ENCODE measurements around the gene TAF6L. TPM values are rescaled to one million over a fixed set of nuclear protein-coding genes. Genes with fewer than 3 reads are reported as not detected.
A peak's percentile ranks its signal among the peaks of the same experiment; 100 is the strongest.
"Not testable (repeated sequence)": the region's sequence is repeated elsewhere in the genome, so short reads cannot be mapped to it uniquely, and the experiment has no call there.

The TAF6L gene
- total and polyA plus RNA-seq, 12 donors = 7.7 to 18.9 (median 9.5) TPM

- no peaks in the 10 kb centered on the region for H3K9me3 ChIP-seq
- no peaks in the 10 kb centered on the region for H3K27me3 ChIP-seq
- 74 to 80% methylated on average over 9 of the region's 9 CpGs for WGBS, 2 donors
- intact Hi-C loops (cut with DNase I) = no loop called here
- TF ChIP-seq CTCF (IDR thresholded peaks at IDR 0.05) = no peak
- ATAC-seq (no peak), DNase-seq (no peak)
- peaks cover 0 to 37% (median 3%) of the 10 kb centered on the region in 9 donors for H3K36me3 ChIP-seq
- no peak overlapping the region for H3K27ac ChIP-seq
- H3K4me1 ChIP-seq = peaks cover 0 to 27% (median 11%) of the 10 kb centered on the region in 9 donors
- H3K4me3 ChIP-seq = no peak overlapping the region
Observed at GRCh38 chr11:62747475-62748160, 23.6 kb upstream of the TAF6L start.

GRCh38 chr11:62749931-62750330 is 21.3 kb upstream of the TAF6L start:
- Histone ChIP-seq H3K4me1 (peaks cover 7 to 42% (median 25%) of the 10 kb centered on the region in 9 donors), H3K27ac (peak overlapping the region in 1 of 10 donors; percentile 7), H3K36me3 (peaks cover 0 to 43% (median 3%) of the 10 kb centered on the region in 9 donors)
- H3K9me3 ChIP-seq; intact Hi-C loops (cut with DNase I); DNase-seq; H3K4me3 ChIP-seq; H3K27me3 ChIP-seq; ATAC-seq: not testable (repeated sequence)
- WGBS, 2 donors = 94 to 98% methylated on average over 5 of the region's 5 CpGs

DNA sequence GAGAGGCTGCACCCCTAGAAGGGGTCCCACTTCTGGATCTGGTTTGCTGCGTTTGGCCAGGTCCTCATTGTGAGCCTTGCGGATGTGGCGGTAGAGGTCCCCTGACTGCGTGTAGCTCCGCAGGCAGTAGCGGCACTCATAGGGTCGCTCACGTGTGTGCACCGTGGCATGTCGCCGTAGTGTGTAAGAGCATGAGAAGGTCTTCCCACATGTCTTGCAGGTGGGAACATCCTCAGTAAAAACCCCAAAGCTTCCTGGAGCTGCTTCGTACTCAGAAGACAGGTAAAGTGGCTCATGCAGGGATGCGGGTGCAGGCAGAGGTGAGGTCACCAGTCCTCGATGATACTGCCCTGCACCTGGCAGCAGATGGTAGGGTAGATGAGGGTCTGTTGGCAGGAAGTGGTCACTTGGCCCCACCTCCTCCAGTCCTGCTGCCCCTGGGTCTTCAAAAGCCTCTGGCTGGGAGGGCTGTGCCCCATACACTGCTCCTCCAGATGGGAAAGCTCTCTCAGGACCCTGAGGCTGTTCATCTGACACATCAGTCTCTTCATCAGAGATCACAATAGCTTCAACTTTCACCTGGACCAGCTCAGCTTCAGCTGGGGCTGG is 18.9 kb upstream of the TAF6L start:
- H3K4me1 ChIP-seq = peaks cover 7 to 42% (median 25%) of the 10 kb centered on the region in 9 donors
- ATAC-seq (no peak), DNase-seq (no peak)
- no peak overlapping the region for H3K4me3 ChIP-seq
- H3K27ac ChIP-seq = peak overlapping the region in 2 of 10 donors; percentile 89 to 95
- H3K27me3 ChIP-seq = no peaks in the 10 kb centered on the region
- no peak for TF ChIP-seq CTCF (IDR thresholded peaks at IDR 0.05)
- intact Hi-C loops (cut with DNase I) = loop anchor here in 2 of 10 donors (2.0 kb wide), 1 partner anchor 23 kb away; the partner anchor contains the start of gene TTC9C (in 2 of the 2)
- 97% methylated on average over 14 of the region's 14 CpGs for WGBS, 2 donors
- peaks cover 0 to 40% (median 3%) of the 10 kb centered on the region in 9 donors for H3K36me3 ChIP-seq
- no peaks in the 10 kb centered on the region for H3K9me3 ChIP-seq

- WGBS, 2 donors = 74 to 75% methylated on average over 15 of the region's 15 CpGs
- intact Hi-C loops (cut with DNase I) = loop anchor here in 2 of 10 donors (2.0 kb wide), 1 partner anchor 24 kb away; the partner anchor contains the start of gene TTC9C (in 2 of the 2)
- Histone ChIP-seq H3K4me1 (peaks cover 7 to 42% (median 25%) of the 10 kb centered on the region in 9 donors), H3K27me3 (no peaks in the 10 kb centered on the region), H3K36me3 (peaks cover 0 to 39% (median 3%) of the 10 kb centered on the region in 9 donors), H3K9me3 (no peaks in the 10 kb centered on the region), H3K4me3 (peak overlapping the region; percentile 36 to 72 (median 62)), H3K27ac (peak overlapping the region; percentile 81 to 95 (median 91))
- DNase-seq = no peak
- no peak for TF ChIP-seq CTCF (IDR thresholded peaks at IDR 0.05)
- peak in 3 of 8 donors; percentile 0 to 5 (median 3) for ATAC-seq
Observed at GRCh38 chr11:62752994-62753735, 18.0 kb upstream of the TAF6L start.
